GM19193 (cell line): Measurements from ENCODE around the gene SOD3.

Experiments used
- POLR2A ChIP-seq: IDR thresholded peaks from 4 replicates; pipeline ENCODE4 v1.6.1; 2011; ENCODE audit not compliant: insufficient read depth, insufficient read length; ENCODE audit errors: extremely low read depth

The SOD3 gene

DNA sequence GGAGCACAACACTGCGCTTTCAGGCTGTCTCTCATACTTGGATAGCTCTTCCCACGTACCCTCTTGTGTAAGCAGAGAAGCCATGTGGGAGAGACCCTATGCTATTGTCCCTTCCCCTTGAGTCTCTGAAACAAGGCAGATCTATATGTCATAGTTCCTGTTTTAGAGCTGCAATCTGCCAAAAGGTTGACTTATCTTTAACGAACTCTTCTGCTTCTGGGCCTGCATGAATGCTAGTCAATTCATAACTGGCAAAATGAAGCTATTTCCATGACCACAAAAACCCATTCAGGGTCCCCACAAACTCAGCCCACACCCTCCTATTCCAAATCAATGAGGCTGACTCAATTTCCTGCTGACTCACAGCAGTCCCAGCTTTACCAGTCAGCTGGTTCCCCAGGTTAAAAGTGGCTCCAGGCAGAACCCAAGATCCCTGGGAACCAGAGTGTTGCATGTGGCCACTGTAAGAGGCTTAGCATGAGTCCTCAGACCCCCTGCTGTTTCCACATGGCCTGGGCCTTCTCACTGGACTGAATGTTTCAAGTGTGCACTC lies 25.3 kb upstream of the SOD3 start:
- no peak for TF ChIP-seq POLR2A

GRCh38 chr4:24770667-24771066 lies 24.7 kb upstream of the SOD3 start:
- TF ChIP-seq POLR2A = no peak

- no peak for TF ChIP-seq POLR2A
These were observed 24.1 kb upstream of the SOD3 start for GRCh38 chr4:24771241-24771640.

DNA sequence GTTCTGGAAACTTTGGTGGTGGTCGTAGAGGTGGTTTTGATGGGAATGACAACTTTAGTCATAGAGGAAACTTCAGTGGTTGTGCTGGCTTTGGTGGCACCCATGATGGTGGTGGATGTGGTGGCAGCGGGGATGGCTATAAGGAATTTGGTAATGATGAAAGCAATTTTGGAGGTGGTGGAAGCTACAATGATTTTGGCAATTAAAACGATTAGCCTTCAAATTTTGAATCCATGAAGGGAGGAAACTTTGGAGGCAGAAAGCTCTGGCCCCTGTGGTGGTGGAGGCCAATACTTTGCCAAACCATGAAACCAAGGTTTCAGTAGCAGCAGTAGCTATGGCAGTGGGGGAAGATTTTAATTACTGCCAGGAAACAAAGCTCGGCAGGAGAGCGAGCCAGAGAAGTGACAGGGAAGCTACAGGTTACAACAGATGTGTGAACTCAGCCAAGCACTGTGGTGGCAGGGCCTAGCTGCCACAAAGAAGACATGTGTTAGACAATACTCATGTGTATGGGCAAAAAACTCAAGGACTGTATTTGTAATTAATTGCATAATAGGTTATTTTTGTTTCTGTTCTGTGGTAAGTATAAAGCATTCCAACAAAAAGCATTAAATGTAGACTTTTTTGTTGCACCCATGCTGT lies 23.2 kb upstream of the SOD3 start:
- TF ChIP-seq POLR2A = no peak

DNA sequence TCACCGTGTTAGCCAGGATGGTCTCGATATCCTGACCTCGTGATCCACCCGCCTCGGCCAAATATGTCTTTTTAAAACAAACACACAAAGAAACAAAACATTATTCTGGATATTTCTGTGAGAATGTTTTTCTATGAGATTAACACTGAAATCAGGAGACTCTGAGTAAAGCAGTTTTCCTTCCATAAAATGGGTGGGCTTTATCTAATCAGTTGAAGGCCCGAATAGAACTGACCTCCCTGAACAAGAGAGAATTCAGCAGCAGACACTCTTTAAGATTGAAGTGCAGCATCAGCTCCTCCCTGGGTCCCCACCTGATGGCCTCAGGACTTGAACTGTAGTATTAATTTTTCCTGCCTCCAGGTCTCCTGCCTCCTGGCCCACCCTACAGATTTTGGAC lies 22.4 kb upstream of the SOD3 start:
- no peak for TF ChIP-seq POLR2A

GRCh38 chr4:24774452-24774851 lies 20.9 kb upstream of the SOD3 start:
- TF ChIP-seq POLR2A = no peak

- no peak for TF ChIP-seq POLR2A
These were observed 20.3 kb upstream of the SOD3 start for GRCh38 chr4:24775032-24775605.

GRCh38 chr4:24775750-24776149 lies 19.6 kb upstream of the SOD3 start:
- TF ChIP-seq POLR2A = no peak

GRCh38 chr4:24777536-24778463 lies 17.6 kb upstream of the SOD3 start:
- no peak for TF ChIP-seq POLR2A

GRCh38 chr4:24778464-24779225 lies 16.7 kb upstream of the SOD3 start:
- no peak for TF ChIP-seq POLR2A

GRCh38 chr4:24780936-24781495 lies 14.4 kb upstream of the SOD3 start:
- TF ChIP-seq POLR2A = no peak

DNA sequence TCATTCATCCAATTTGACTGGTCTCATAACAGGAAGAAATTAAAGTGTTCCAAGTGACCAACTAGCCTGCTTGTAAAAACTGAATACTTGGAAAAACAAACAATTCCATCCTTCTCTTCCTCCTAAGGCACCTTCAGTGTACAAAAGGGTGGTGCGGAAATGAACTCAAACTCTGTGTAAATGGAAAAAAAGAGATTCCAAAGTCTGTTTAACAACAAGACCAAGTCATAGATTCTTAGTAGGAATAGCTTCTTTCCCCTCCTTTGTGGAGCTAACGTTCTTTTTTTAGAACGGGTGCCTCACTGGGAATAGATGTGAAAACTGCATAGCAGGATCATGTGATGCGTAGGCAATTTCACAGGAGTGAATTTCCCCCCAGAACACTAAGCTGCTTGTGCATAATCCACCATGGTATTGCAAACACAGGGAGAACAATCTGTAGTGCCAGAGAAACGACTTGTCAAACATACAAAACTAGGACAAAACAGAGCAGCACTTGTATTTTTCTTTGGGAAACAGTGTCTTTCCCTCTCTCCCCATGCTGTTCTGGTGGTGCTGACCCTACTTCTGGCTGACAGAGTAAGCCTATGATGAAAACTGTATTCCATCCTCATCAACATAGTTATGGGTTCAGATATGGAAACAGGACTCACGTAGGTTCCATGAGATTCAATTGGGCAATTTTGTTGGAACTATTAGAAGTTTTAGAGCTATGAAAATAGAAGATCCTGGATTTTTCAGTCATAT lies 13.2 kb upstream of the SOD3 start:
- no peak for TF ChIP-seq POLR2A

DNA sequence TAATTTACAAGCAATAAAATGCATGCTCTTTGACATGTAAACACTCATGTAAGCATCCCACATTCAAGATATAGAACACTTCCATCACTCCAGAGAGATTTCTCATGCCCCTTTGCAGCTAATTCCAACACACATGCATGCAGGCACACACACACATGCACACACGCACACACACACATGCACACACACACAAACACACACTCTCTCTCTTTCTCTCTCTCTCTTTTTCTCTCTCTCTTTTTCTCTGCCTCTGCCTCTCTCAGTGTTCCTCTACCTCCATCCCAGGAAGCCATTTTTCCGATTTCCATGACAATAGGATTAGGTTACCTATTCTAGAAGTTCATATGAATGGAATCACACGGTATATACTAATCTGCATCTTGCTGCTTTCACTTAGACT lies 11.9 kb upstream of the SOD3 start:
- TF ChIP-seq POLR2A = no peak

- no peak for TF ChIP-seq POLR2A
These were observed 4.3 kb upstream of the SOD3 start for GRCh38 chr4:24791043-24791442.

DNA sequence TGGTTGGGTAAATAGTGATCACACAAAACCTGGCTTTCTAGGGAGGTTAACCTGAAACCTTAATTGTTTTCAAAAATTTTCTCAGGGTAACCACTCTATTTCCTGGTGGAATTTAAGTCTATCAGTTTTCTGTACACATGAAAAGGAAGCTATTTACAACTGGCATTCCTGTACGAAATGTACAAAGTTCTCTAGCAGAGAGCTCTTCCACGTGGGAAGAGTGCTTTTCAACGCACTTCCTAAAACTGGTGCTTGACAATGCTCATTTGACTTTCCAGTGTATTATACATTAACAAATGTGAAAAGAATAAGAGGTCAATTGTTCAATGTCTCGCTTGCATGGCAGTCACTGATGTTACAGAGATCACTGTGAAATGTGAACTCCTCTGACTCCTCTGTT lies 2.8 kb upstream of the SOD3 start:
- no peak for TF ChIP-seq POLR2A
